Left lobe of liver (tissue), 2 donors: ENCODE measurements around the gene SKIDA1. TPM values are rescaled to one million over a fixed set of nuclear protein-coding genes. Genes with fewer than 3 reads are reported as not detected.
"Not testable (repeated sequence)": the region's sequence is repeated elsewhere in the genome, so short reads cannot be mapped to it uniquely, and the experiment has no call there.

Experiments
- ATAC-seq: fragments of 200-7000 bp; cut with Tn5 transposase; one replicate; pipeline ENCODE4 v1.9.1; 2020; ENCODE audit warnings: mild to moderate bottlenecking, moderate library complexity
- DNase-seq: peaks from one replicate; pipeline ENCODE4 v3.0.0-alpha.2; 2020; ENCODE audit warnings: low spot score
- total RNA-seq: library from RNA; stranded (reverse); gene quantifications from one replicate; pipeline ENCODE4 v1.2.1, GENCODE V29; 2021
- donor health status: DM: no; HTN: no; CAD: no; lungs with moderate emphysema.
- donor health status: DM: no; HTN: yes; CAD: no.

The SKIDA1 gene
- total RNA-seq, result 3.4 TPM

DNA sequence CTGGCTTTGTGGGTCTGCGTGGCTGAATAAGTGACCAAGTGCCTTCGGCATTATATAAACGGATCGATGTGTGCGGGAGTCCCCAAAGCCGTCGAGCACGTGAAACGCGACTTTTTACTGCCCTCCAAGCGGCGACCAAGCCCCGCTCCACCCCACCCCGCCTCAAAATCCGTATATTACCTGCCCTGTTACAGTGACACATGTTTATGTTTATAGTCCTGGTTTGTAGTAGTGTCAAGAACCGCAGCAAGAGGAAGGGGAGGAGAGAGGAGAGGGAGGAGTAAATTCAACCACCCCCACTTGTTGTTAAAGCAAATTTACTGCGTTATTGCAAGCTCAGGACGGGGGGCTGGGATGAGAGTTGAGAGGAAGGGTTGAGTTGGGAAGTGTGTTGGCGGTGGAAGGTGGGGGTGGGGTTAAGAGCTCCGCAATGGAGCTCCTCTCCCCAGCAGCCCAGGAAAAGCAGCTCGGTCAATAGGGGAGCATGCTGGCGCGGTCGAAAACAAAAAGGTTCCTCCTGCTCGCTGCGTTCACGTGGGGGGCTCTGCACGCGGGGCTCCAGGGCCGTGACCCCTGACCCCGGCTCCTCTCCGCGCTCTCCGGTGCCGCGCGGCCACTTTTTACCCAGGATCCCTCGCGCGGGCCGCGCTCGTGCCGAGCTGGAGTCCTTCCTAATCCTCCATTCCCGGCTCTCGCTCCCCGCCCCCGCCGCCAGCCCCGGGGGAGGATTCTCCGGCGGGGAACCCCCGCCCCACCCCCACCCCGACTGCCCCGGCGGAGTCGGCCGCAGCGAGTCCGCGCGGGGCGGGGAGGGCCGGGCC, at the start of gene SKIDA1:
SKIDA1 (minus strand) TSS at position 316 of the 821 bp plus-strand sequence. CDS start 7,860 bp downstream, outside the sequence.
- DNase-seq (peak; percentile 94), ATAC-seq (peak; percentile 81)

- not testable (repeated sequence) for ATAC-seq, DNase-seq
Measured at GRCh38 chr10:21574514-21574913, 49.0 kb upstream of the SKIDA1 start.

- no peak for DNase-seq
- ATAC-seq, result peak; percentile 66
Measured at GRCh38 chr10:21572578-21572977, 47.1 kb upstream of the SKIDA1 start.

DNA sequence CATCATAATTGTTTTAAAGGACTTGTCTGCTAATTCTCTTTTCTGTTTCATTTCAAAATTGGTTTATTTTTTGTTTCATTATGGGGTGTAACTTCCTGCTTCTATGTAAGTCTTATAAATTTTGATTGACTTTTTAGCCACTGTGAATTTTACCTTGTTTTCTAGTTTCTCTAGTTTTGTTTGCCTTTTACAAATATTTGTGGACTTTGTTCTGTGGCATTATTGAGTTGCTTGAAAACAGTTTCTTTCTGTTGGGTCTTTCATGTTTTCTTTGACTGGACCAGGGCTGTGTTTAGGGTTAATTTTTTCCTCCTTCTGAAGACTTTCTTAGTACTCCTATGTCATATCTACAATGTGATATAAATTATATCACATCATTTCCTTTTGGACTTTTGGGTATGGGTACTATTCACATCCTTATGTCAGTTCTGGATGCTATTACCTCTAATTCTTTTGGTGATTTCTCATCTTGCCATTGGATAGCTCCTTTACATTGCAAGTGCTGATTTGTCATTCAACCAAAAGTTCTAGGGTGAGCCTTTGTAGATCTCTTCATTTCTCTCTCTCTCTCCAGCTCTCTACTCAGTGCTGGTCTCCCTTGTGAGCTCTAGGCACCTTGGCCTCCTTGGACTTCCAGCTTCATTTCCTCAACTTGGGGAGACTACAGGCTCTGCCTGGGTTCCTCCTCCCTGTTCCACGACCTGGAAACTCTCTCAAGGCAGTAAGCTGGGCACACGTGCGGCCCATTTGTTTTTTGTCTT, 45.5 kb upstream of the SKIDA1 start:
- ATAC-seq, result peak; percentile 35
- DNase-seq, result no peak

DNA sequence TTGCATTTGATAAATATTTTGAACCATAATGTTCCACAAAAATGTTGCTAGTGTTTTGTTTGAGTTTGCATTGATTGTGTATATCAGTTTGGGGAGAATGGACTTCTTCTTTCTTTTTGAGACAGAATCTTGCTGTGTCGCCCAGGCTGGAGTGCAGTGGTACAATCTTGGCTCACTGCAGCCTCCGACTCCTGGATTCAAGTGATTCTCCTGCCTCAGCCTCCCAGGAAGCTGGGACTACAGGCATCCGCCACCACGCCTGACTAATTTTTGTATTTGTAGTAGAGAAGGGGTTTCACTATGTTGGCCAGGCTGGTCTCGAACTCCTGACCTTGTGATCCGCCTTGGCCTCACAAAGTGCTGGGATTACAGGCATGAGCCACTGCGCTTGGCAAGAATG, 33.5 kb upstream of the SKIDA1 start:
- not testable (repeated sequence) for ATAC-seq, DNase-seq

DNA sequence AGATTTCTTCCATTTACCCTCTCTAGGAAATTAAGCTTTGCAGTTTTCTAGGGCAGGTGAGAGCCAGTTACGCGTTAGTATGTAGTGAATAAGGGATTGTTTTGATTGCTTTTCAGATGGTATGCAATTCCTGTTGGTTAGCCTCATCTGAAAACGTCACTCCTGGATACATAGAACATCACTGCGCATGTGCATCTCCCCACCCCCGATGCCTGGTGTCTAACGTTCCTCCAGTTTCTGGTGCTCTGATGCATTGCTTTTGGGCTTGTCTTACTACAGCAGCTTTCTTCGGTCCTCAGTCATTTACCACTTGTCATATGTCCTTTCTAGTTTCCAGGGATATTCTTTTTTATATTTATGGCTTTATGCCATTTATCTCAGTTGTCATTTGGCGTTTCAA, 31.0 kb upstream of the SKIDA1 start:
- no peak for ATAC-seq
- DNase-seq, result no peak

DNA sequence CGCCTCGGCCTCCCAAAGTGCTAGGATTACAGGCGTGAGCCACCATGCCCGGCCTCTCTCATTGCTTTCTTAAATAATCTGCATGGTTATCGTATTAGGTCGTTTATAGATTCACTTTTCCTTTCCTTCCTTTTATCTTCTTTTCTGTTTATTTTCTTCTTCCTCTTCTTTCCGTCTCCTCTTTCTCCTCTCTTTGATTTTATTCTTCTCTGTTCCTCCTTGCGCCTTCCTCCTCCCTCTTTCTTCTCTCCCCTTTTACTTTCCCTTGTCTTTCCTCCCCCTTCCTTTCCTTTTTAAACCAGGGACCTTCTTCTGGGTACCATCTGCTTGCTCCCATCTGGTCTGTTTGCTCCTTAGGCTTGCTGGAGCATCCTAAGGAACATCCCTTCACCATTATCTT, 27.2 kb upstream of the SKIDA1 start:
- ATAC-seq, result no peak
- no peak for DNase-seq

DNA sequence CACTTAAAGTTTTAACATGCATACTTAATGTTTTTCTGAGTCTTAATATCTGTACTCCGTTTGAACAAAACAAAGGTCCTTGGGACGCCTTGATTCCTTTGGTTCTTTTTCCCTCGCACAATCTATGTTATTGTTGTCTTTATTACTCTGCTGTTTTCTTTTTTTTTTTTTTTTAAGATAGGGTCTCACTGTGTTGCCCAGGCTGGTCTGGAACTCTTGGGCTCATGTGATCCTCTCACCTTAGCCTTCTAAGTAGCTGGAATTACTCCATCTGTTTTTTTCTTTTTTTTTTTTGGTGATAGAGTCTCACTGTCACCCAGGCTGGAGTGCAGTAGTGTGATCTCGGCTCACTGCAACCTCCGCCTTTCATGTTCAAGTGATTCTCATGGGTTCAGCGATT, 21.8 kb upstream of the SKIDA1 start:
- no peak for DNase-seq
- ATAC-seq, result no peak

DNA sequence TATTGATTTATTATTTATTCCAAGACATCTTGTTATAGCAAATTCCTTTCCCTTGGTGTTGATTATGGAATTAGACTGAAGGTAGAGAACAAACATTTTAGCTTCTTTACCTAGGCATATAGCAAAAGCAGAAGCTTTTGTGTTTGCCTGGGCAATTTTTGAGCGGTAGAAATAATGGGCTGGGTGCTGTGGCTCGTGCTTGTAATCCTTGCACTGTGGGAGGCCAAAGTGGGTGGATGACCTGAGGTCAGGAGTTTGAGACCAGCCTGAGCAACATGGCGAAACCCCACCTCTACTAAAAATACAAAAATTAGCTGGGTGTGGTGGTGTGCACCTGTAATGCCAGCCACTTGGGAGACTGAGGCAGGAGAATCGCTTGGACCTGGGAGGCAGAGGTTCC, 15.2 kb upstream of the SKIDA1 start:
- ATAC-seq, DNase-seq: not testable (repeated sequence)

- no peak for ATAC-seq
- no peak for DNase-seq
Measured at GRCh38 chr10:21536874-21537273, 11.4 kb upstream of the SKIDA1 start.

DNA sequence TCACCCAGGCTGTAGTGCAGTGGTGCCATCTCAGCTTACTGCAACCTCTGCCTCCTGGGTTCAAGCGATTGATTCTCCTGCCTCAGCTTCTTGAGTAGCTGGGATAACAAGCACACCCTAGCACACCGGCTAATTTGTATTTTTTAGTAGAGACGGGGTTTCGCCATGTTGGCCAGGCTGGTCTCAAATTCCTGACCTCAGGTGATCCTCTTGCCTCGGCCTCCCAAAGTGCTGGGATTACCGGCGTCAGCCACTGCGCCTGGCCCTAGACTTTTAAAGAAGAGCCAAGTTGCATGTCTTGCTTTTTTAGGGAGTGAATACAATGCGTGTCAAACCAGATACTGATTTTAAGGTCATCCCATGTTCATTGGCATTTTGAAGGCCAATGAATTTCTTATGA, 10.5 kb upstream of the SKIDA1 start:
- not testable (repeated sequence) for ATAC-seq, DNase-seq

DNA sequence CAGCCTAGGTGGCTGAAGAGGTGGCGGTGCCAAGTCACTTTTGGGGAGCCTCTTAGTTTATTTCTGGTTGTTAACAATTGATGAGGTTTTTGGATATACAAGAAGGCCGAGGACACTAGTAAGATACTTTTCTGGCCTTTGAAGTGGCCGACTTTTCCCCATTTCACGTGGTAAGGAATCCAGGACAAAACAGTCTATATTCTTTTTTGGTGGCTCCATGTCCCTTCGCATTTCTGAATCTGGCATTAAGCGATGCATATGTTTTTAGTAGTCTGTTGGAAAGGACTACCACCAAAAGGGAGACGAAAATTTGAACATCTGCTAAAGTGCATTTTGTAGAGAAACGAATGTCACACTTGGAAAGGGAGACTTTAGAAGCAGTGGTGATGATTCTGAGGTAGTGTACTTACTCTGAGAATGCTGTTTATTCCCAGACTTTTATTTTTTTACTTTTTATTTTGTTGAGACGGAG, 10.0 kb upstream of the SKIDA1 start:
- ATAC-seq, result no peak
- DNase-seq, result no peak

DNA sequence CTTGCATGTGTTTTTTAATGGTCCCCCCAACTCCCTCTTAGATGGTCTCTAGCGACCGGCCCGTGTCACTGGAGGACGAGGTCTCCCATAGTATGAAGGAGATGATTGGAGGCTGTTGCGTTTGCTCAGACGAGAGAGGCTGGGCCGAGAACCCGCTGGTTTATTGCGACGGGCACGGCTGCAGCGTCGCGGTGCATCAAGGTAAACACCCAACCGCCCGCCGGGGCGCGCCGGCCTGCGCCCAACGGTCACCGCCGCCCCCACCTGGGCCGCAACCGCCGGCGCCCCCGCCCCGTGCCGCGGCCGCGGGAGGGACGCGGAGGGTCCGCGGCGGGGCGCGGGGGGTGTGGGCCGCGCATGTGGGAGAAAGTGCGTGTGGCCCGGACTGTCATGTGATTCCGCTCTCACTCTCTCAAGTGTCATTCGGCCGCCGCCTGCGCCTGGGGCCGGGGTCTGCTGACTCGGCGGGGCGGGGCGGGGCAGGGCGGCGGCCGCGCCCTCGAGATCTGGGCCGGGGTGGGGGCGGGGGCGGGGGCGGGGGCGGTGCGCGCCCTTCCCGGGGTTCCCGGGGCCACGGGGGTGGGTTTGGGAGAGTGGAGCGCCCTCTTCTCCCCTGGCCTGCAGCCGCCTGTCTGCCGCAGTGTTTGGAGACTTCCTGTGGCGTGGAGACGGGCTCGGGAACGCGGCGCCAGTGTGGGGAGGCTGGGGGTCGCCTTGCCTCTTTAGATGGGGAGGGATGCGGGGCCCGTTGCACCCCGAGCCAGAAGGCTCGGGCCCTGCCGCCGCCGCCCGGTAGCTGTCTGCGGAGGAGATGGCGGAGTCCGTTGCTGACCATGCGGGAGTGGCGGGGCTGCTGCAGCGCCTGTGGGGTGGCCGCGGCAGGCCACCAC, 9.4 kb upstream of the SKIDA1 start:
- peak; percentile 34 for ATAC-seq

GRCh38 chr10:21534280-21534586, 8.8 kb upstream of the SKIDA1 start:
- ATAC-seq, result no peak
- DNase-seq, result no peak

More for the DNA sequence above, 9.4 kb upstream of the SKIDA1 start:
- peak; percentile 69 for DNase-seq

DNA sequence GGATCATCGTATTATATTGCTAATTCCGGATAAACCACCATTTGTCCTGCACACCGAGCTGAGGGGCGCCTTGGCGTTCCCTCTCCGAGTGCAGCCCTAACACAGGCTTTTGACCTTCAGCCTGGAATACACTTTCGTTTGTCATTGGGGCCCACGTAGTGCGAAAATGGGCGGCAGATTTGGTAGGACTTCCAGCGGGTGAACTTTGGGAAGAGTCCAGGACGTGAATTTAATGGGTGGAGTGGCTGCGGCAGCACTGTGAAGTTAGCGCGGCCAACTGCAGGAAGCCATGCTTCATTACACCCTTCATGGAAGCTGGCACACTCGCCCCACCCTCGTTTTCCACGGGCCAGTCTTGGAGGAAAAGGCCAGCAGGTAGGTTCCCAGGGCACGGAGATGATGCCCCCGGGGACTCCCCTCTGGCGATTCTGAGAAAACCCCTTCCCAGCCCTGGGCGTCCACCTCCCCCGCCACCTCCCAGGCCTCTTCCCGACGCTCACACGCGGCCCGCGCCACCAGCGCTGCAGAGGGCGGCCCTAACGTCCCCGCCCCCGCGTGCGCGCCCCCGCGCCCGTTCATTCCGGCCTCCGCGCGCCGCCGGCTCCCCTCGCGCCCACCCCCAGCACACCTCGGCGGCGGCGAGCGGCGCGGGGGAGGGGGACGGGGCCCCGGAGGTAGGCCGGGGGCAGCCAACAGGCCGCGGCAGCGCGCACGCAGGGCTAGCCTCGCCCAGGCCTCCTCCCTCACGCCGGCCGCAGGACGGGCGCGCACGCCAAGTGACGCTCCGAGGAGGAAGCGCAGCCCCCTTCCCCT, 8.2 kb upstream of the SKIDA1 start, which contains the start of gene MLLT10:
MLLT10 (plus strand) TSS at position 766 of the 813 bp plus-strand sequence. CDS start 413 bp downstream, outside the sequence.
- DNase-seq, result peak; percentile 96
- peak; percentile 90 for ATAC-seq

DNA sequence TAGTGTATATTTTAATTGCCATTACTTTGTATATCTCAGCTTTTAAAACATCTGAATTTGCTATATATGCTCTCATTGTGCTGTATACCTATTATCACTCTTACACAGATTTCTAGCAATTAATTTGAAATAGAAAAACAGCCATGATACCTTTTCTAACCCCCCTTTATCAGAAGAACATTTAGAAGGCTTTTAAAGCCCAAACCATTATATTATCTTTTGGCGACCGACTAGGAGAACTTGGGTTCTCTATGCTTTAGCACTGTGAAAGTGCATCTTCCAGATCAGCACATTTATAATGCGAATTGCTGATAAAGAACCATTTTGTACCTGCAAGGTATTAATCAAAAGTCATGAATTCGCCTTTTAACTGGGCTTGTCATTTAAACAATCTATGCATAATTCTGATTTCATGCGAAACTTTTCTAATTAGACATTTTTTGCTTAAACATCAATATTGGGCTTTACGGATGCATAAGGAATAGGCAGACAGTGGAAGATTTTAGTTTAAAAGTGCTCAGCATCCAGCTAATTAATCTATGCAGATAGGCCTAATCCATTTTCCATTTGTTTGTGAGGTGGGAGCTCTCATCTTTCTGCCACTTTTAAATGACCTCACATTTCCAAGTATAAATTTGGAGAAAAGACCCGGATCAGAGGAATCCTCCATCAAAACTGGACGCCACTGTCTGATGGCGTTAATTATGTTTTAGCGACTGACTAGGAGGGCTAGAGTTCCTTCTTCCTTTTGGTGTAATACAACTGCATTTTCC, 7.4 kb upstream of the SKIDA1 start:
- ATAC-seq (no peak), DNase-seq (no peak)

DNA sequence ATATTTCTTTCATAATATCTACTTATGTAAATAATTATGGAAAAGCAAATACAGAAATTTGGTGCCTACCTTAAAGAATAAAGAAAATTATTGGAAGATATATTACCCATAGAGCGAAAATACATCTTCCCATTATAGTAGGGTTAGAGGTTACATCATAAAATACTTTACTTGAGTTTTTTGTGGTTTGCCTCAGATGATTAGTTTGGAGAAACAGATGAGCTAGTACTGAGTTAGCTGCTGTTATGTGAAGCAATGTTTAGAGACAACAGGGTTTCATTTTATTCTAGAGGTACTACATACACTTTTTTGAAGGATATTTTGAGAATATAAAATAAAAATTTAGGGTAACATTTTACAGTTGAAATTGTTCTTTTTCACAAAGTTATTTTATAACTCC, 5.7 kb upstream of the SKIDA1 start:
- no peak for DNase-seq
- ATAC-seq, result no peak

GRCh38 chr10:21530641-21531040, 5.2 kb upstream of the SKIDA1 start:
- ATAC-seq (no peak), DNase-seq (no peak)

DNA sequence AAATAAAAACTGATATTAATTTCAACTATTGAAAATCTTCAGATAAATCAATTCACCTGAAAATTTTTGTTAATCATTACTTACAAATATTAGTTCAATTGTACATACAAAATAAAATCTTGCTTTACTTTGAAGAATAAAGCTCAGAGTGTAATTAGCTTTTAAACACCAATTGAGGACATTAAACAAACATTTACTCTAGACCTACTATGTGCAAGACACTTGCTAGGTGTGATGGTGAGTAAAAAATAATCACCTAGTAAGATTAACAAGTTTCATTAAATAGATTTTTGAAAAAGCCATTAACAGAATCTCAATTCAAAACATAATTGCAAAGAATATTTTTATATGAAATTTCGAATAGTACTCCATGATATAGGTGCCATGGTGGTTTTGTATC, 4.7 kb upstream of the SKIDA1 start:
- DNase-seq (no peak), ATAC-seq (no peak)
